Measurements from ENCODE around the gene SEL1L3.
"Not testable (repeated sequence)": the region's sequence is repeated elsewhere in the genome, so short reads cannot be mapped to it uniquely, and the experiment has no call there.

SEL1L3 gene

DNA sequence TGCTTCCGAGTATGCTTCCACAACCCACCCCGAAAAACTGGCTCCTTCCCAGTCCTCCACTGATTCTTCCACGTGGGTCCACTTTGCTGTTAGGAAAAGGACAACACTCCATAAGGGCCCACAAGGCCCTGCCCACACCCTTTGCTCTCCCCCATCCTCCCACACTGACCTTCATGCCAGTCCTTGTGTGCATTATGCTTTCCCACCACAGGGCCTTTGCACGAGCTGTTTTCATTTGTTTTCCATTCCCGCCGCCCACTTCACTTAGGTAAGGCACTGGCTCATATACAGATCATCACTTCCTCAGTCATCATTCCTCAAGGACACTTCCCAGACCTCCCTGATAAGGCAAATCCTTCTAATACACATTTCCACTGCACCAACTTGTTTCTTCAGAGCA lies 16.8 kb upstream of the SEL1L3 start:
- DNase-seq: no peak

DNA sequence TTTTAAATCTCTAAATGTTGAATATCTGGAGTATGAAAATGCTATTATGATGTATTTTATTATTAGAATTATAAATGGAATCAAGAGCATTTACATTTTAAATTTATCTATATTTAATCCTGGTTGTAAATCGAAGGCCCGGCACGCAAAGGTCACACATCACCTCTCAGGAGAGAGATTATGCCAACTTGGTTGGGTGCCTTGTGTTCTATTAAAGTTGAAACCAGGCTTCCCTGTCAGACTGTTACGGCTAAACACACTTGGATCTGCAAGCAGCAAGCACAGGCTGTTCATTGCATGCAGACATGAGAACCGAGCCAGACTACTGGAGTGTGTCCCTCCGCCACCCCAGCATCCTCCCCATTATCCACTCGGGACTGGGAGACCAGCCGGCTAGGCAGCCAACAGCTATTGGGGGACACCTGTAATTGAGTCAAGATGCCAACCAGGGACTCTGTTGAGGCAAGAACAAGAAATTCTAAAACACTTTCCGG lies 16.4 kb upstream of the SEL1L3 start:
- DNase-seq: no peak

DNA sequence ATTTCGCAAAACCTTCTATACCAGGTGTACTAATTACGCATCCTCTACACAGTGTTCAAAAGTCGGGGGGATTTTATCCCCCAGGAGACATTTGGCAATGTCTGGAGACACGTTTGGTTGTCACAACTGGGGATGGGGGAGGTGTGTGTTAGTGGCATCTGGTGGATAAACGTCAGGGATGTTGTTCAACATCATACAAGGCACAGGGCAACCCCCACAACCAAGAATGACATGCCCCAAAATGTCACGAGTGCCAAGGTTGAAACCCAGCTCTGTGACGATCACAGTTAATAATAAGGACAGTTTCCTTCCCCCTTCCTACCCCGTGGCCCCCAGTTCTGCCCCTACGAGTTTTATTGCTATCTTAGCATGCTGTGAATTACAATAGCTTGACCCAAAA lies 15.9 kb upstream of the SEL1L3 start:
- DNase-seq: no peak

DNA sequence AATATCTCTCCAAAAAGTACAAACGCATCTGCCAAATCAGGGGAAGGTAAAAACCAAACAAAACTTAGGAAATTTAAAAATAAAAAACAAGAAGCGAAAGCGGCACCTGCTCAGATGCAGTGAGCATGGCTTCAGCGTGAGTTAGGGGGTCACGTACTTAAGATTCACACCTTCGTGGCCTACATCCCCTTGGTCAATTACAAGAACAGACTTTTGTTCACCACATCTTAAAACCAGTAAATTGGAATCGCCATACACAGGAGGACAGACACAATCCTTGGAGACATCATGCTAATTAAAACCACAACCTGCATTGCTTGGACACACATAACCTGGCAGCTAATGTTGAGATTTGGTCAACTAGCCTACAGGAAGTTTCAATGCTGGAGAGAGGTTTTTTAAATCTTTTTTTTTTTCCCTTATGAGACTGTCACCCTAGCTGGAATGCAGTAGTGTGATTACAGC lies 12.5 kb upstream of the SEL1L3 start:
- DNase-seq: no peak

DNA sequence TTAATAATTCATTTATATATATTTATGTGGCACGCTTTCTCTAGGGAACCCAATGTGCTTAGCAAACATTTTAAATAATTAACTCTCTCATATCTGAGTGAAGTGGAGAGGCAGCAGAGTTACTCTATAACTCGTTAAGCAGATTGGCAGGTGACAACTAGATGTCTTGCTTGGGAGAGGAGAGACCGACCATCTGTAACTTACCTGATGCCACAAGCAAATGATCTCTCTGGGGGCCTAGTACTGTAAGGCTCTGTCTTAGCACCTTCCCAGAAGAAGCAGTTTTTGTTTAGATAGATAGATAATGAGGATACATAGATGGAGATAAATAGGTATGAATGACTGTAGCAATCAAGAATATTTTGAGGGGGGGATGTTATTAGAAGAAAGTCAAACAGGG lies 11.9 kb upstream of the SEL1L3 start:
- DNase-seq: no peak

DNA sequence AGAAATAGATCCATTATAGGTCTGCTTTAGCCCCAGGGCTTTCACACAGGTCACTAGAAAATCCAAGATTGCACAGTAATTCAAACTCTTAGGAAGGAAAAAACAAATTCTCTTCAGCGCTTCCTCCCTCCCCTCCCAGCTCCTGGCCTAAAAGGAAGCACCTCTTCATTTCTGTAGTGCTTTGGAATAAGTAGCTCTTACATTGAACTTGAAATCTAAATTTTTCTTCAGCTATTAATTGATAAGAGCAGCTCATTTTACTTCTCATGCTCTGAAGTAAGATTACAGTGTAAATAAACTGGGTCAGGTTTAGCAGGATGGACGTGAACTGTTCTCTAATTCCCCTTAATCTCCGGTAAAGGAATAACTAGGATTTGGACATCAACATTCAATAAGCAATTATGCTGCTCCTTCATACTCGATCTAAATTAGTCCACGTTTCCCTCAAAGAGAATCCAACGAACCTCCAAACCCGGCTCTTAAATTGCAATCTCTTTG lies 10.9 kb upstream of the SEL1L3 start:
- DNase-seq: no peak

- no peak for DNase-seq
Measured at GRCh38 chr4:25872851-25873631, 10.3 kb upstream of the SEL1L3 start.

DNA sequence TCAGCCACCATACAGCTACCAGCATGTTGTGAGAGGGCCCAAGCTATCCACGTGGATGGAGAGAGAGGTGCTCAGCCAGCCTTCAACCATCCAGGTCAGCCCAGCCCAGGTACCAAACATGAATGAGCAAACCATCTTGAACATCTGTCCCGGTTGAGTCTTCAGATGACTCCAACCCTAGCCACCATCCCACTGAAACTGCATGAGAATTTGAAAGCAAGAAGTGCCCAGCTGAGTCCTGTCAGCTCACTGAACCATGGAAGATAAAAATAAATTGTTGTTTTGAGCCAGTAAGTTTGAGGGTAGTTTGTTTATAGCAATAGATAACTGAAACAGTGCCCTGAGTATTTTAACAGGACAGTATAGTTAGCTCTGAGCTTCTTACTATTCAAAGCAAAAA lies 7.3 kb upstream of the SEL1L3 start:
- no peak for DNase-seq

- no peak for DNase-seq
Measured at GRCh38 chr4:25867781-25868294, 5.0 kb upstream of the SEL1L3 start.

DNA sequence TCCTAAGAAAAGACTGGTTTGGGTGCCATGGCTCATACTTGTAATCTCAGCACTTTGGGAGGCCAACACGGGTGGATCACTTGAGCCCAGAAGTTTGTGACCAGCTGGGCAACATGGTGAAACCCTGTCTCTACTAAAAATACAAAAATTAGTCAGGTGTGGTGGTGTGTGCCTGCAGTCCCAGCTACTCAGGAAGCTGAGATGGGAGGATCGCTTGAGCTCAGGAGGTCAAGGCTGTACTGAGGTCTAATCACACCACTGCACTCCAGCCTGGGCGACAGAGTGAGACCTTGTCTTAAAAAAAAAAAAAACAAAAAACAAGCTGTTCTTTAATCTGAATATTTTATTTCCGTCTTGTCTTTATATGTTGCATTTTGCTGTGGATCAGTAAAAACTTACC lies 3.6 kb upstream of the SEL1L3 start:
- not testable (repeated sequence) for DNase-seq

- DNase-seq: no peak
Measured at GRCh38 chr4:25865586-25865985, 2.8 kb upstream of the SEL1L3 start.

GRCh38 chr4:25863831-25864418 lies 1.1 kb upstream of the SEL1L3 start:
- DNase-seq: no peak

DNA sequence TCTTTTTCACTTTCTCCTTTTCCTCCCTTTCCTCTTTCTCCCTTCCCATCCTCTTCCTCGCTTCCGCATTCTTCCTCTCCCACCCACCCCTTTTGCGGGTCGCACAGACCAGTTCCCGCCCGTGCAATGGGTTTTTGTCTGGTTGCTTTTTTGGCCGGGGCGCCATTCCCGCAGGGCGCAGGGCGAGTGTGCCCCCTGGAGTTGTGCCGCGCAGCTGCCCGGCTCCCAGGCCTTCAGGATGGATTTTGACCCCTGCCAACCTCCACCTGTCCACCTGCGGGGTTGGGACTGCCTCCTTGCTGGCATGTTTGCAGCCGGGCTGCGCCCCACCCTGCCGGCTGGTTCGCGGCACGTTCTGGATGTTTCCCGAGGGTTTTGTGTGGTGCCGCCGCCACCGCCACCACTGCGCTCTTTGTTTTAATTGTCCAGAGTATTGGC lies 578 bp upstream of the SEL1L3 start:
- DNase-seq: no peak

- DNase-seq: no peak
Measured at GRCh38 chr4:25861951-25862410, 807 bp downstream of the SEL1L3 start.

- no peak for DNase-seq
Measured at GRCh38 chr4:25861280-25861950, 1.4 kb downstream of the SEL1L3 start.

GRCh38 chr4:25860586-25861279 lies 2.1 kb downstream of the SEL1L3 start:
- no peak for DNase-seq

GRCh38 chr4:25859429-25860148 lies 3.2 kb downstream of the SEL1L3 start:
- DNase-seq: no peak

- DNase-seq: no peak
Measured at GRCh38 chr4:25857851-25858400, 4.9 kb downstream of the SEL1L3 start.

DNA sequence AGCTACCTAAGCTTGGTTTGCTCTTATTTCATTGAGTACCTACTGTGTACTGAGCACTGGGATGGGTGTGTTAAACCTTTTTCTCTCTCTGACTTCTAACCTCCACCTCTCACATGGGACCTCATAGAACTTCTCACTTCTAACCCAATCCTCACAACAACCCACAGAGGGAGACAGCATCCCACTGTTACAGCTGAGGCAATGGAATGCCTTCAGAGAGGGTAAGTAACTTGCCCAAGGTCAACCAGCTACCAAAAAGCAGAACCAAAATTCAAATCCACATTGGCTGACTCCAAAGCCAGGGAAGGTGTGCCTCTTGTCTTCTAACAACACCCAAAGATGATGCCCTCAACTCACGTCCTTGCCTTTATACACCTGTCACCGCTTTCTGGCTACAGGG lies 5.4 kb downstream of the SEL1L3 start:
- no peak for DNase-seq

- no peak for DNase-seq
Measured at GRCh38 chr4:25856756-25857155, 6.0 kb downstream of the SEL1L3 start.

GRCh38 chr4:25852103-25852502 lies 10.7 kb downstream of the SEL1L3 start:
- DNase-seq: no peak

- DNase-seq: no peak
Measured at GRCh38 chr4:25847329-25847728, 15.5 kb downstream of the SEL1L3 start.
